Endothelial cell of umbilical vein (primary cell): ENCODE results near the gene NFKBIE. TPM values are rescaled to one million over a fixed set of nuclear protein-coding genes. Genes with fewer than 3 reads are reported as not detected.

ENCODE experiments used
- BruUV-seq: library from RNA; stranded (reverse); fragments of 400-500 nt; replicated peaks from 2 replicates; lab custom pipeline; 2021; lab: Mats Ljungman, UMichigan
- CTCF ChIA-PET: fragments of 300-600, 350-600 bp; sonication (Branson Sonifier 250); formaldehyde crosslinking; loops from one replicate; lab custom pipeline; 2021; ENCODE audit warnings: antibody characterized with exemption, inconsistent platforms; lab: Charles Lee
- POLR2A ChIA-PET: fragments of 300-600, 350-600 bp; sonication (Branson Sonifier 250); formaldehyde crosslinking; loops from one replicate; lab custom pipeline; 2021; ENCODE audit warnings: antibody characterized with exemption, inconsistent platforms; lab: Charles Lee
- DNase-seq: peaks from one replicate; pipeline ENCODE4 v3.0.0-alpha.2; 2011; ENCODE audit warnings: low read depth, low spot score
- FAIRE-seq: peaks from 2 replicates; lab custom pipeline; 2011; peaks lifted over from hg19 to GRCh38; lab: Jason Lieb, UNC
- H2AFZ ChIP-seq: 2 replicates; pipeline ENCODE4 v1.6.0; 2012; ENCODE audit warnings: low read depth, low read length, control low read depth, inconsistent platforms
- H3K27ac ChIP-seq: 2 replicates; pipeline ENCODE4 v1.5.1; 2011; ENCODE audit warnings: low read depth, mild to moderate bottlenecking, control low read depth, low read length, moderate library complexity; ENCODE audit not compliant: insufficient read depth
- H3K27me3 ChIP-seq, 2 experiments: 2 replicates each; pipeline versions ENCODE4 v1.6.0 to v1.6.1; 2011; ENCODE audit warnings: low read length in 2 of 2, mixed read lengths in 1 of 2; ENCODE audit not compliant: control insufficient read depth in 2 of 2, insufficient read depth in 2 of 2
- H3K36me3 ChIP-seq, 2 experiments: 2 replicates in 1 of 2; 3 replicates in 1 of 2; pipeline ENCODE4 v1.5.1; 2011; ENCODE audit warnings: low read length in 2 of 2, mild to moderate bottlenecking in 1 of 2, moderate library complexity in 1 of 2; ENCODE audit not compliant: control insufficient read depth in 2 of 2, insufficient read depth in 2 of 2; ENCODE audit errors: extremely low read depth in 1 of 2
- H3K4me1 ChIP-seq: 3 replicates; pipeline ENCODE4 v1.5.1; 2011; ENCODE audit warnings: mild to moderate bottlenecking, low read length; ENCODE audit not compliant: control insufficient read depth, insufficient read depth; ENCODE audit errors: extremely low read depth
- H3K4me2 ChIP-seq: 2 replicates; pipeline ENCODE4 v1.6.1; 2011; ENCODE audit warnings: low read length, control low read depth, mixed read lengths; ENCODE audit not compliant: insufficient read depth
- H3K4me3 ChIP-seq, 3 experiments: fragments of 200-600 bp in 1 of 3; sonication (generic), shearing (Covaris generic) in 1 of 3; replicated peaks in 1 of 3; 2 replicates each; pipeline ENCODE4 v1.5.1; 2011 to 2016; ENCODE audit warnings: control low read depth in 3 of 3, low read length in 3 of 3, mild to moderate bottlenecking in 2 of 3, inconsistent platforms in 1 of 3, low read depth in 1 of 3, moderate library complexity in 1 of 3; ENCODE audit not compliant: insufficient read depth in 1 of 3
- H3K79me2 ChIP-seq: 2 replicates; pipeline ENCODE4 v1.6.0; 2012; ENCODE audit warnings: low read length, inconsistent platforms; ENCODE audit not compliant: control insufficient read depth, insufficient read depth
- H3K9ac ChIP-seq: replicated peaks from 2 replicates; pipeline ENCODE3; 2011; ENCODE audit warnings: low read length, control low read depth; ENCODE audit not compliant: insufficient read depth; ENCODE audit errors: extremely low read depth
- H3K9me1 ChIP-seq: replicated peaks from 3 replicates; pipeline ENCODE4 v1.6.0; 2011; ENCODE audit warnings: mild to moderate bottlenecking, low read length; ENCODE audit not compliant: control insufficient read depth, insufficient read depth; ENCODE audit errors: extremely low read depth
- H3K9me3 ChIP-seq: replicated peaks from 2 replicates; pipeline ENCODE4 v1.5.1; 2012; ENCODE audit warnings: low read length, inconsistent platforms; ENCODE audit not compliant: control insufficient read depth, insufficient read depth
- H4K20me1 ChIP-seq: replicated peaks from 2 replicates; pipeline ENCODE3; 2011; ENCODE audit warnings: mild to moderate bottlenecking, low read length; ENCODE audit not compliant: control insufficient read depth, insufficient read depth; ENCODE audit errors: extremely low read depth
- EZH2 ChIP-seq: IDR thresholded peaks from 2 replicates; pipeline ENCODE4 v1.6.1; 2012; ENCODE audit warnings: borderline replicate concordance, low read depth, mild to moderate bottlenecking, moderate library complexity, low read length, inconsistent platforms; ENCODE audit not compliant: severe bottlenecking
- FOS ChIP-seq: IDR thresholded peaks from 2 replicates; pipeline ENCODE4 v1.6.1; 2011; ENCODE audit warnings: mild to moderate bottlenecking, low read length, moderate library complexity, borderline replicate concordance; ENCODE audit not compliant: insufficient read depth
- GATA2 ChIP-seq: IDR thresholded peaks from 2 replicates; pipeline ENCODE4 v1.7.0; 2011; ENCODE audit warnings: low read depth, mild to moderate bottlenecking, moderate library complexity, mixed read lengths, low read length; ENCODE audit not compliant: insufficient read length, insufficient read depth
- JUN ChIP-seq: IDR thresholded peaks from 2 replicates; pipeline ENCODE4 v1.6.1; 2011; ENCODE audit warnings: borderline replicate concordance, low read depth; ENCODE audit not compliant: insufficient read length, insufficient read depth
- MAX ChIP-seq: IDR thresholded peaks from 2 replicates; pipeline ENCODE4 v1.6.1; 2011; ENCODE audit not compliant: insufficient read depth, insufficient read length
- MYC ChIP-seq: IDR thresholded peaks from one replicate; pipeline ENCODE4 v1.6.1; 2011; ENCODE audit warnings: mild to moderate bottlenecking, low read depth, low read length
- POLR2A ChIP-seq: IDR thresholded peaks from 2 replicates; pipeline ENCODE4 v1.6.1; 2012; ENCODE audit warnings: low read depth, mild to moderate bottlenecking, control low read depth, low read length
- POLR2AphosphoS5 ChIP-seq: IDR thresholded peaks from 2 replicates; pipeline ENCODE4 v1.6.1; 2012; ENCODE audit warnings: low read depth, mild to moderate bottlenecking, control low read depth, low read length, moderate library complexity; ENCODE audit not compliant: insufficient read depth
- dilution Hi-C: fragments of 300-500 bp; cut with MboI; formaldehyde crosslinking; loops from one replicate; pipeline ENCODE4 v1.15.0; 2019; ENCODE audit warnings: low sequenced_read_pairs; ENCODE audit not compliant: extremely low pct_ligation_motif_present
- intact Hi-C: fragments of 100-400 bp; cut with micrococcal nuclease; formaldehyde crosslinking; loops from one replicate; pipeline ENCODE4 v1.10.0; 2022
- polyA plus RNA-seq, 4 experiments: library from polyadenylated mRNA; depleted of rRNA in 3 of 4; stranded (reverse) in 3 of 4; unstranded in 1 of 4; fragments of >200 nt; gene quantifications; 2 replicates each; pipeline versions ENCODE4 v1.2.1 to v1.2.3, GENCODE V29; 2011 to 2012; ENCODE audit warnings: missing spikeins in 1 of 4
- total RNA-seq: library from RNA; stranded (reverse); gene quantifications from 2 replicates; pipeline ENCODE4 v1.2.3, GENCODE V29; 2021
- TF ChIP-seq, protein P1 (sequence below), 2 donors: IDR thresholded peaks; 1 replicate in 1 of 2; 2 replicates in 1 of 2; pipeline ENCODE4 v1.5.1; 2011; ENCODE audit warnings: low read length in 2 of 2, mild to moderate bottlenecking in 2 of 2, moderate library complexity in 2 of 2, control low read depth in 1 of 2, inconsistent platforms in 1 of 2, low read depth in 1 of 2; ENCODE audit not compliant: insufficient read depth in 1 of 2; ENCODE audit errors: extremely low read depth in 1 of 2

Gene NFKBIE
- total and polyA plus RNA-seq, 2 donors (not counting 3 experiments of a cell fraction or from before 2014, with no cell fraction given): 19.0 to 22.6 TPM

GRCh38 chr6:44251576-44252524, 13.5 kb downstream of the NFKBIE start:
- intact Hi-C loops (no loop called here), dilution Hi-C loops (no loop called here)
- Histone ChIP-seq H2AFZ (no peak overlapping the region), H3K4me1 (peaks cover 35% of the 10 kb centered on the region), H3K4me2 (no peak overlapping the region), H3K36me3 (peaks cover 45 to 50% of the 10 kb centered on the region in 2 experiments), H3K9me3 (no peaks in the 10 kb centered on the region), H3K27me3 (no peaks in the 10 kb centered on the region), H3K9me1 (no peaks in the 10 kb centered on the region), H3K79me2 (peaks cover 76% of the 10 kb centered on the region), H3K4me3 (no peak overlapping the region), H3K9ac (no peak overlapping the region), H3K27ac (no peak overlapping the region), H4K20me1 (peaks cover 9% of the 10 kb centered on the region)
- no TSS peak for BruUV-seq
- ChIA-PET CTCF (interaction anchor here (1.4 kb wide), 1 partner anchor 79 kb away, joined by 3 read pairs; no protein-coding TSS in a partner anchor), POLR2A (no interaction called here)
- no peak for TF ChIP-seq MYC
- TF ChIP-seq GATA2: no peak
- TF ChIP-seq, protein P1, sequence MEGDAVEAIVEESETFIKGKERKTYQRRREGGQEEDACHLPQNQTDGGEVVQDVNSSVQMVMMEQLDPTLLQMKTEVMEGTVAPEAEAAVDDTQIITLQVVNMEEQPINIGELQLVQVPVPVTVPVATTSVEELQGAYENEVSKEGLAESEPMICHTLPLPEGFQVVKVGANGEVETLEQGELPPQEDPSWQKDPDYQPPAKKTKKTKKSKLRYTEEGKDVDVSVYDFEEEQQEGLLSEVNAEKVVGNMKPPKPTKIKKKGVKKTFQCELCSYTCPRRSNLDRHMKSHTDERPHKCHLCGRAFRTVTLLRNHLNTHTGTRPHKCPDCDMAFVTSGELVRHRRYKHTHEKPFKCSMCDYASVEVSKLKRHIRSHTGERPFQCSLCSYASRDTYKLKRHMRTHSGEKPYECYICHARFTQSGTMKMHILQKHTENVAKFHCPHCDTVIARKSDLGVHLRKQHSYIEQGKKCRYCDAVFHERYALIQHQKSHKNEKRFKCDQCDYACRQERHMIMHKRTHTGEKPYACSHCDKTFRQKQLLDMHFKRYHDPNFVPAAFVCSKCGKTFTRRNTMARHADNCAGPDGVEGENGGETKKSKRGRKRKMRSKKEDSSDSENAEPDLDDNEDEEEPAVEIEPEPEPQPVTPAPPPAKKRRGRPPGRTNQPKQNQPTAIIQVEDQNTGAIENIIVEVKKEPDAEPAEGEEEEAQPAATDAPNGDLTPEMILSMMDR (IDR thresholded peaks at IDR 0.05; ENCODE audit: extremely low read depth in 1 of 2, insufficient read depth in 1 of 2, low read depth in 1 of 2, low read length in 2 of 2): no peak
- no peak for TF ChIP-seq MAX
- TF ChIP-seq EZH2: no peak
- TF ChIP-seq POLR2A: no peak
- TF ChIP-seq FOS: no peak
- TF ChIP-seq JUN: no peak
- no peak for TF ChIP-seq POLR2AphosphoS5
- FAIRE-seq: no peak
- no peak for DNase-seq
